GM12878 (cell line): Measurements from ENCODE around the gene MRTFB. TPM values are rescaled to one million over a fixed set of nuclear protein-coding genes. Genes with fewer than 3 reads are reported as not detected.

ENCODE experiments used
- ATAC-seq: fragments of 200-7000 bp; cut with Tn5 transposase; 3 replicates; pipeline ENCODE4 v1.9.1; 2020; ENCODE audit warnings: mild to moderate bottlenecking, moderate library complexity
- BruUV-seq: library from RNA; stranded (reverse); fragments of 400-500 nt; replicated peaks from 2 replicates; lab custom pipeline; 2021; lab: Mats Ljungman, UMichigan
- CTCF ChIA-PET: fragments of 300-600 bp; sonication (Branson Sonifier 250); formaldehyde crosslinking; extraction: SDS; loops from one replicate; lab custom pipeline; 2021; ENCODE audit warnings: inconsistent platforms; lab: Yijun Ruan, JAX
- POLR2A ChIA-PET: fragments of 350-600 bp; formaldehyde crosslinking; extraction: SDS; loops from one replicate; lab custom pipeline; 2021; ENCODE audit warnings: inconsistent platforms; lab: Charles Lee
- RAD21 ChIA-PET: fragments of 300-600 bp; sonication (Branson Sonifier 250); formaldehyde crosslinking; loops from one replicate; lab custom pipeline; 2023; ENCODE audit warnings: antibody characterized with exemption; ENCODE audit not compliant: unreplicated experiment; lab: Charles Lee
- SMC1A ChIA-PET: fragments of 300-600 bp; sonication (Branson Sonifier 250); formaldehyde crosslinking; loops from one replicate; lab custom pipeline; 2023; ENCODE audit not compliant: unreplicated experiment, uncharacterized antibody; lab: Charles Lee
- DNase-seq: peaks from one replicate; pipeline ENCODE4 v3.0.0-alpha.2; 2011; ENCODE audit warnings: low read depth, low spot score
- FAIRE-seq: peaks from 3 replicates; lab custom pipeline; 2011; peaks lifted over from hg19 to GRCh38; lab: Jason Lieb, UNC
- H2AFZ ChIP-seq: 2 replicates; pipeline ENCODE4 v1.6.0; 2011; ENCODE audit warnings: low read depth, low read length, control low read depth; ENCODE audit not compliant: control insufficient read depth
- H3K27ac ChIP-seq: 2 replicates; pipeline ENCODE4 v1.5.1; 2011; ENCODE audit warnings: control low read depth; ENCODE audit not compliant: control insufficient read depth, insufficient read depth
- H3K27me3 ChIP-seq, 2 experiments: replicated peaks in 1 of 2; 2 replicates each; pipeline versions ENCODE4 v1.6.0 to v1.6.1; 2011; ENCODE audit warnings: low read length in 1 of 2; ENCODE audit not compliant: control insufficient read depth in 2 of 2, insufficient read depth in 2 of 2
- H3K36me3 ChIP-seq, 2 experiments: 2 replicates each; pipeline ENCODE4 v1.5.1; 2011; ENCODE audit warnings: low read length in 1 of 2; ENCODE audit not compliant: control insufficient read depth in 2 of 2, insufficient read depth in 2 of 2
- H3K4me1 ChIP-seq: 2 replicates; pipeline ENCODE4 v1.6.1; 2011; ENCODE audit warnings: mild to moderate bottlenecking, low read length, moderate library complexity, mixed read lengths; ENCODE audit not compliant: control insufficient read depth, insufficient read depth
- H3K4me2 ChIP-seq: 2 replicates; pipeline ENCODE4 v1.6.0; 2011; ENCODE audit warnings: control low read depth; ENCODE audit not compliant: control insufficient read depth, insufficient read depth
- H3K4me3 ChIP-seq: fragments of 200-600 bp; sonication (generic); 2 replicates; pipeline ENCODE4 v1.5.1; 2016
- H3K79me2 ChIP-seq: 2 replicates; pipeline ENCODE4 v1.6.0; 2011; ENCODE audit warnings: low read length; ENCODE audit not compliant: control insufficient read depth, insufficient read depth
- H3K9ac ChIP-seq: 2 replicates; pipeline ENCODE4 v1.8.0; 2011; ENCODE audit warnings: low read length, control low read depth, mixed read lengths; ENCODE audit not compliant: control insufficient read depth, insufficient read depth
- H3K9me3 ChIP-seq: replicated peaks from 3 replicates; pipeline ENCODE4 v1.5.1; 2011; ENCODE audit warnings: mild to moderate bottlenecking, low read length; ENCODE audit not compliant: control insufficient read depth, insufficient read depth
- H4K20me1 ChIP-seq: 2 replicates; pipeline ENCODE4 v1.6.0; 2011; ENCODE audit not compliant: control insufficient read depth, insufficient read depth
- ATF3 ChIP-seq: IDR thresholded peaks from 2 replicates; pipeline ENCODE4 v1.6.1; 2011; ENCODE audit warnings: low read depth, mild to moderate bottlenecking, low read length, moderate library complexity, borderline replicate concordance; ENCODE audit errors: extremely low read depth
- CEBPB ChIP-seq, 2 experiments: fragments of 150-350 bp in 1 of 2; IDR thresholded peaks; 2 replicates each; pipeline ENCODE4 v1.6.1; 2012 to 2014; ENCODE audit warnings: low read depth in 2 of 2, low read length in 2 of 2, borderline replicate concordance in 1 of 2, inconsistent platforms in 1 of 2
- CHD1 ChIP-seq: IDR thresholded peaks from 2 replicates; pipeline ENCODE4 v1.6.1; 2012; ENCODE audit warnings: low read depth, low read length, improper control_type of control experiment
- EED ChIP-seq: sonication (generic); IDR thresholded peaks from 2 replicates; pipeline ENCODE4 v1.6.1; 2016; ENCODE audit warnings: antibody characterized with exemption, low read depth
- FOXM1 ChIP-seq: IDR thresholded peaks from 2 replicates; pipeline ENCODE4 v1.6.1; 2012; ENCODE audit warnings: low read depth, mild to moderate bottlenecking, inconsistent platforms, low read length, moderate library complexity
- HDGF ChIP-seq: fragments of 450-650 bp; IDR thresholded peaks from 2 replicates; pipeline ENCODE4 v1.6.1; 2016; ENCODE audit warnings: antibody characterized with exemption
- MEF2B ChIP-seq: fragments of 450-650 bp; IDR thresholded peaks from 2 replicates; pipeline ENCODE4 v1.6.1; 2018; ENCODE audit warnings: mild to moderate bottlenecking, moderate library complexity; ENCODE audit not compliant: partially characterized antibody, poor library complexity, severe bottlenecking
- POLR2AphosphoS2 ChIP-seq: IDR thresholded peaks from 2 replicates; pipeline ENCODE4 v1.6.1; 2011; ENCODE audit warnings: low read depth, mild to moderate bottlenecking, low read length, improper control_type of control experiment, moderate library complexity
- RAD51 ChIP-seq: fragments of 450-650 bp; IDR thresholded peaks from 2 replicates; pipeline ENCODE4 v1.6.1; 2016; ENCODE audit warnings: moderate library complexity, mild to moderate bottlenecking, inconsistent platforms
- RCOR1 ChIP-seq: conservative IDR thresholded peaks from 2 replicates; pipeline ENCODE4 v1.6.1; 2012; ENCODE audit warnings: low read depth, low read length, improper control_type of control experiment
- RELB ChIP-seq: fragments of 450-650 bp; IDR thresholded peaks from 2 replicates; pipeline ENCODE4 v1.6.1; 2017; ENCODE audit warnings: low read depth, mild to moderate bottlenecking, moderate library complexity
- RUNX3 ChIP-seq: IDR thresholded peaks from 2 replicates; pipeline ENCODE4 v1.6.1; 2012; ENCODE audit warnings: low read length, inconsistent platforms
- SKIL ChIP-seq: fragments of 450-650 bp; IDR thresholded peaks from 2 replicates; pipeline ENCODE4 v1.6.1; 2017; ENCODE audit warnings: mild to moderate bottlenecking, low read depth, inconsistent platforms; ENCODE audit not compliant: poor library complexity, severe bottlenecking
- SMAD5 ChIP-seq: IDR thresholded peaks from 2 replicates; pipeline ENCODE4 v1.6.1; 2016; ENCODE audit warnings: antibody characterized with exemption, low read depth
- SMARCA5 ChIP-seq: fragments of 450-650 bp; IDR thresholded peaks from 2 replicates; pipeline ENCODE4 v1.6.1; 2017; ENCODE audit warnings: mild to moderate bottlenecking
- SPI1 ChIP-seq: IDR thresholded peaks from 2 replicates; pipeline ENCODE4 v1.6.1; 2011; ENCODE audit warnings: low read depth, mild to moderate bottlenecking, low read length, moderate library complexity, borderline replicate concordance; ENCODE audit not compliant: insufficient read depth
- STAT1 ChIP-seq: fragments of 450-650 bp; conservative IDR thresholded peaks from 2 replicates; pipeline ENCODE4 v1.6.1; 2014; ENCODE audit warnings: antibody characterized with exemption, mild to moderate bottlenecking
- ZNF384 ChIP-seq: IDR thresholded peaks from 2 replicates; pipeline ENCODE4 v1.6.1; 2012; ENCODE audit warnings: low read depth, mild to moderate bottlenecking, low read length, improper control_type of control experiment, borderline replicate concordance
- WGBS: methylation state at CpG from one replicate; pipeline ENCODE4 v1.1.6; 2016; ENCODE audit warnings: low lambda C conversion rate; ENCODE audit not compliant: insufficient replicate concordance, insufficient coverage; ENCODE audit errors: missing lambda C conversion rate; 5-methylcytosine and 5-hydroxymethylcytosine counted together
- in situ Hi-C: fragments of 300-500 bp; cut with MboI; formaldehyde crosslinking; loops from 9 replicates; pipeline ENCODE4 v1.14.3; 2018; ENCODE audit warnings: mixed read lengths
- intact Hi-C: fragments of 100-400 bp; cut with micrococcal nuclease; formaldehyde crosslinking; loops from one replicate; pipeline ENCODE4 v1.14.2; 2022; ENCODE audit not compliant: unreplicated experiment
- polyA plus RNA-seq, 11 experiments: library from polyadenylated mRNA; depleted of rRNA in 4 of 11; unstranded in 6 of 11; stranded (reverse) in 5 of 11; fragments of >200 nt; fragmentation: Nextera tagmentation in 4 of 11; fragmentation: Illumina TruSeq in 1 of 11; extraction: Ambion mirVana in 4 of 11; extraction: Trizol in 1 of 11; gene quantifications; 1 replicate in 1 of 11; 2 replicates in 10 of 11; pipeline versions ENCODE4 v1.2.1 to v1.2.3, GENCODE V29; 2011 to 2016; ENCODE audit warnings: inconsistent platforms in 2 of 11, missing spikeins in 2 of 11, low read depth in 1 of 11
- total RNA-seq, 4 experiments: library from RNA; depleted of rRNA in 3 of 4; stranded (reverse); fragments of >200 nt in 3 of 4; fragmentation: Illumina TruSeq in 1 of 4; extraction: Trizol in 1 of 4; gene quantifications; 2 replicates each; pipeline versions ENCODE4 v1.2.1 to v1.2.3, GENCODE V29; 2013 to 2021

MRTFB gene
- total and polyA plus RNA-seq, 10 of the 15 experiments (the other 5 are each of a cell fraction or from before 2014, with no cell fraction given), result 2.1 to 14.3 (median 8.0) TPM

- intact Hi-C loops, result loop anchor here (5.0 kb wide), 1 partner anchor 49 kb away; the partner anchor contains the start of gene MRTFB
- POLR2A ChIA-PET, result interaction anchor here (0.6 to 0.7 kb wide), 2 partner anchors 42 to 84 kb away, joined by 3 to 5 read pairs; no protein-coding TSS in a partner anchor
- 25% methylated on average over 2 of the region's 2 CpGs for WGBS
- CTCF ChIA-PET, result no interaction called here
- Histone ChIP-seq H3K9me3 (no peaks in the 10 kb centered on the region), H3K4me1 (peaks cover 9% of the 10 kb centered on the region), H2AFZ (peak overlapping the region; percentile 42; the same call in 1 of the 2 replicates), H3K79me2 (no peaks in the 10 kb centered on the region), H3K27me3 (no peaks in the 10 kb centered on the region), H3K9ac (no peak overlapping the region; the same call in 1 of the 2 replicates), H3K27ac (peak overlapping the region; percentile 29; the same call in 1 of the 2 replicates), H3K4me3 (peak overlapping the region; percentile 16; the same call in 1 of the 2 replicates), H4K20me1 (no peaks in the 10 kb centered on the region), H3K36me3 (no peaks in the 10 kb centered on the region), H3K4me2 (peak overlapping the region; percentile 1)
- no TSS peak for BruUV-seq
- RAD21 ChIA-PET, result interaction anchor here (0.5 to 1.6 kb wide), 6 partner anchors 11 to 197 kb away, joined by 3 to 7 read pairs (median 4); no protein-coding TSS in a partner anchor
- FAIRE-seq (no peak), ATAC-seq (peak; percentile 67), DNase-seq (peak; percentile 28)
- in situ Hi-C loops, result no loop called here
- SMC1A ChIA-PET, result interaction anchor here (0.6 to 2.2 kb wide), 8 partner anchors 11 to 202 kb away, joined by 3 to 13 read pairs (median 4); partner anchors contain the start of gene ERCC4
- TF ChIP-seq STAT1 (no peak), POLR2AphosphoS2 (no peak), SMAD5 (no peak), SPI1 (peak; percentile 78), ZNF384 (peak; percentile 90), ATF3 (no peak), FOXM1 (0 out of 2 replicates have a peak, but pooled peaks have one; percentile 32), CHD1 (no peak), SKIL (peak; percentile 47), RELB (peak; percentile 61; the same call in 1 of the 2 replicates), EED (no peak), SMARCA5 (no peak), MEF2B (peak; percentile 61), CEBPB (IDR thresholded peaks at IDR 0.05; ENCODE audit: borderline replicate concordance in 1 of 2, low read depth in 2 of 2, low read length in 2 of 2) (peak in 1 of 2 experiments; percentile 39; a peak in 1 of 4 replicates), RUNX3 (0 out of 2 replicates have a peak, but pooled peaks have one; percentile 18), RAD51 (0 out of 2 replicates have a peak, but pooled peaks have one; percentile 18), HDGF (no peak), RCOR1 (no peak)
Observed at GRCh38 chr16:14121142-14121541, 50.0 kb downstream of the MRTFB start.
